H1 (cell line): ENCODE data around the gene AMT. TPM values are rescaled to one million over a fixed set of nuclear protein-coding genes. Genes with fewer than 3 reads are reported as not detected.

Source experiments
- CTCF ChIA-PET: fragments of 300-600 bp; sonication (Branson Sonifier 250); formaldehyde crosslinking; loops from one replicate; lab custom pipeline; 2021; ENCODE audit not compliant: partially characterized antibody; lab: Charles Lee
- POLR2A ChIA-PET: fragments of 300-600 bp; sonication (Branson Sonifier 250); formaldehyde crosslinking; loops from one replicate; lab custom pipeline; 2021; ENCODE audit warnings: inconsistent platforms; ENCODE audit not compliant: partially characterized antibody; lab: Charles Lee
- DNase-seq, 2 experiments: peaks; one replicate each; pipeline versions ENCODE4 v3.0.0 to v3.0.0-alpha.2; 2010 to 2022; ENCODE audit warnings: low spot score in 2 of 2, low read depth in 1 of 2, mixed read lengths in 1 of 2
- FAIRE-seq: peaks from 2 replicates; lab custom pipeline; 2011; peaks lifted over from hg19 to GRCh38; lab: Jason Lieb, UNC
- H2AFZ ChIP-seq: 2 replicates; pipeline ENCODE4 v1.8.1; 2012; ENCODE audit warnings: low read length, inconsistent platforms
- H2AK5ac ChIP-seq: 2 replicates; pipeline ENCODE4 v1.6.1; 2013; ENCODE audit warnings: low read depth, low read length
- H2BK120ac ChIP-seq: replicated peaks from 2 replicates; pipeline ENCODE3; 2013; ENCODE audit warnings: low read depth, low read length, inconsistent platforms
- H2BK12ac ChIP-seq: 2 replicates; pipeline ENCODE4 v1.6.1; 2013; ENCODE audit warnings: low read depth, low read length
- H2BK15ac ChIP-seq: 2 replicates; pipeline ENCODE4 v1.6.1; 2013; ENCODE audit warnings: low read length
- H2BK20ac ChIP-seq: 2 replicates; pipeline ENCODE4 v1.6.1; 2013; ENCODE audit warnings: low read length
- H2BK5ac ChIP-seq: 2 replicates; pipeline ENCODE4 v1.6.1; 2013; ENCODE audit warnings: low read depth, low read length
- H3K14ac ChIP-seq: 2 replicates; pipeline ENCODE4 v1.6.1; 2013; ENCODE audit warnings: inconsistent platforms; ENCODE audit not compliant: insufficient read length
- H3K18ac ChIP-seq: 2 replicates; pipeline ENCODE4 v1.6.1; 2013; ENCODE audit warnings: low read length; ENCODE audit errors: extremely low read depth
- H3K23ac ChIP-seq: 2 replicates; pipeline ENCODE4 v1.6.1; 2013; ENCODE audit warnings: inconsistent platforms; ENCODE audit not compliant: insufficient read length
- H3K23me2 ChIP-seq: 2 replicates; pipeline ENCODE4 v1.6.1; 2013; ENCODE audit warnings: low read depth, low read length
- H3K27ac ChIP-seq: 2 replicates; pipeline ENCODE4 v1.6.1; 2011; ENCODE audit warnings: low read depth, low read length, inconsistent platforms
- H3K27me3 ChIP-seq, 4 experiments: replicated peaks in 1 of 4; 1 replicate in 1 of 4; 2 replicates in 3 of 4; pipeline versions ENCODE4 v1.6.1 to v1.8.1; 2011 to 2013; ENCODE audit warnings: low read length in 3 of 4, mild to moderate bottlenecking in 3 of 4, inconsistent platforms in 2 of 4, mixed read lengths in 2 of 4, moderate library complexity in 1 of 4; ENCODE audit not compliant: control insufficient read depth in 3 of 4, insufficient read depth in 3 of 4; ENCODE audit errors: extremely low read depth in 1 of 4
- H3K36me3 ChIP-seq, 4 experiments: 2 replicates each; pipeline versions ENCODE4 v1.6.1 to v1.8.1; 2011 to 2013; ENCODE audit warnings: mild to moderate bottlenecking in 4 of 4, low read length in 3 of 4, moderate library complexity in 2 of 4, control low read depth in 1 of 4, inconsistent platforms in 1 of 4; ENCODE audit not compliant: insufficient read depth in 4 of 4, control insufficient read depth in 2 of 4
- H3K4ac ChIP-seq: replicated peaks from 2 replicates; pipeline ENCODE3; 2013; ENCODE audit warnings: low read length, low read depth, mixed read lengths, inconsistent platforms; ENCODE audit not compliant: insufficient read length
- H3K4me1 ChIP-seq, 4 experiments: replicated peaks in 1 of 4; 1 replicate in 1 of 4; 2 replicates in 3 of 4; pipeline versions ENCODE4 v1.6.1 to v1.8.1; 2011 to 2013; ENCODE audit warnings: low read length in 3 of 4, inconsistent platforms in 2 of 4, mixed read lengths in 1 of 4; ENCODE audit not compliant: insufficient read depth in 4 of 4, control insufficient read depth in 3 of 4
- H3K4me2 ChIP-seq, 2 experiments: 2 replicates each; pipeline versions ENCODE4 v1.6.1 to v1.8.1; 2011 to 2013; ENCODE audit warnings: low read depth in 2 of 2, low read length in 2 of 2, control low read depth in 1 of 2, inconsistent platforms in 1 of 2, mild to moderate bottlenecking in 1 of 2; ENCODE audit not compliant: insufficient read depth in 1 of 2
- H3K4me3 ChIP-seq, 4 experiments: fragments of 200-600, 300-600 bp in 1 of 4; sonication (generic), shearing (Covaris generic), sonication (Bioruptor Twin) in 1 of 4; 2 replicates each; pipeline versions ENCODE4 v1.5.1 to v1.8.1; 2011 to 2016; ENCODE audit warnings: low read length in 4 of 4, low read depth in 3 of 4, control low read depth in 2 of 4, inconsistent platforms in 2 of 4, mild to moderate bottlenecking in 2 of 4, mixed read lengths in 1 of 4, moderate library complexity in 1 of 4; ENCODE audit not compliant: insufficient read depth in 2 of 4; ENCODE audit errors: extremely low read depth in 1 of 4
- H3K56ac ChIP-seq: replicated peaks from 2 replicates; pipeline ENCODE3; 2013; ENCODE audit warnings: low read depth, mild to moderate bottlenecking, mixed read lengths, low read length, inconsistent platforms; ENCODE audit not compliant: insufficient read length
- H3K79me1 ChIP-seq: 2 replicates; pipeline ENCODE4 v1.6.1; 2013; ENCODE audit warnings: low read depth, low read length, control low read depth
- H3K79me2 ChIP-seq, 2 experiments: 2 replicates each; pipeline versions ENCODE4 v1.6.1 to v1.8.1; 2012 to 2013; ENCODE audit warnings: low read length in 2 of 2, mild to moderate bottlenecking in 2 of 2, inconsistent platforms in 1 of 2; ENCODE audit not compliant: insufficient read depth in 2 of 2, control insufficient read depth in 1 of 2
- H3K9ac ChIP-seq, 4 experiments: replicated peaks in 1 of 4; 1 replicate in 1 of 4; 2 replicates in 3 of 4; pipeline versions ENCODE4 v1.6.1 to v1.8.1; 2011 to 2013; ENCODE audit warnings: low read depth in 3 of 4, low read length in 3 of 4, control low read depth in 2 of 4, mild to moderate bottlenecking in 2 of 4, moderate library complexity in 2 of 4, inconsistent platforms in 1 of 4; ENCODE audit errors: extremely low read depth in 1 of 4
- H3K9me3 ChIP-seq, 2 experiments: 2 replicates each; pipeline versions ENCODE4 v1.6.1 to v1.8.1; 2012 to 2013; ENCODE audit warnings: mild to moderate bottlenecking in 2 of 2, moderate library complexity in 2 of 2, control low read depth in 1 of 2, inconsistent platforms in 1 of 2, low read depth in 1 of 2, low read length in 1 of 2, mixed read lengths in 1 of 2; ENCODE audit not compliant: insufficient read depth in 2 of 2
- H4K20me1 ChIP-seq, 2 experiments: replicated peaks in 1 of 2; 2 replicates each; pipeline versions ENCODE3 to v1.8.1; 2011 to 2013; ENCODE audit warnings: inconsistent platforms in 2 of 2, low read length in 2 of 2, mild to moderate bottlenecking in 1 of 2; ENCODE audit not compliant: insufficient read depth in 2 of 2, control insufficient read depth in 1 of 2
- H4K5ac ChIP-seq: 2 replicates; pipeline ENCODE4 v1.6.1; 2013; ENCODE audit warnings: low read length, low read depth, mixed read lengths, inconsistent platforms; ENCODE audit not compliant: insufficient read length
- H4K8ac ChIP-seq: 2 replicates; pipeline ENCODE4 v1.8.0; 2013; ENCODE audit warnings: mild to moderate bottlenecking, moderate library complexity, low read length, inconsistent platforms; ENCODE audit not compliant: insufficient read depth; ENCODE audit errors: extremely low read depth
- H4K91ac ChIP-seq: replicated peaks from 2 replicates; pipeline ENCODE3; 2013; ENCODE audit warnings: low read length, mixed read lengths, inconsistent platforms; ENCODE audit not compliant: insufficient read length
- BCL11A ChIP-seq, 2 experiments: IDR thresholded peaks; one replicate each; pipeline ENCODE4 v1.6.1; 2011; ENCODE audit warnings: low read depth in 2 of 2, low read length in 2 of 2, mild to moderate bottlenecking in 2 of 2
- CEBPB ChIP-seq: IDR thresholded peaks from 2 replicates; pipeline ENCODE4 v1.6.1; 2012; ENCODE audit warnings: low read depth, low read length
- CHD1 ChIP-seq: IDR thresholded peaks from 2 replicates; pipeline ENCODE4 v1.6.1; 2012; ENCODE audit warnings: low read depth, low read length, improper control_type of control experiment
- EZH2 ChIP-seq: fragments of 200-600 bp; sonication (generic); IDR thresholded peaks from 2 replicates; pipeline ENCODE4 v1.7.1; 2012; ENCODE audit warnings: low read depth, mild to moderate bottlenecking, moderate library complexity, low read length, inconsistent platforms; ENCODE audit not compliant: severe bottlenecking
- MAFK ChIP-seq: IDR thresholded peaks from 2 replicates; pipeline ENCODE4 v1.6.1; 2012; ENCODE audit warnings: low read depth, mild to moderate bottlenecking, improper control_type of control experiment, low read length
- PHF8 ChIP-seq: fragments of 200-600 bp; sonication (generic); conservative IDR thresholded peaks from 2 replicates; pipeline ENCODE4 v1.7.1; 2012; ENCODE audit warnings: low read depth, mild to moderate bottlenecking, inconsistent platforms, low read length, moderate library complexity
- RBBP5 ChIP-seq: IDR thresholded peaks from 2 replicates; pipeline ENCODE4 v1.7.1; 2012; ENCODE audit warnings: low read depth, mild to moderate bottlenecking, inconsistent platforms, low read length, moderate library complexity, borderline replicate concordance
- RXRA ChIP-seq: IDR thresholded peaks from 2 replicates; pipeline ENCODE4 v1.6.1; 2011; ENCODE audit warnings: low read depth, mild to moderate bottlenecking, low read length, moderate library complexity; ENCODE audit not compliant: insufficient read depth
- SIX5 ChIP-seq: IDR thresholded peaks from 2 replicates; pipeline ENCODE4 v1.6.1; 2011; ENCODE audit warnings: mild to moderate bottlenecking, low read depth, low read length
- TAF7 ChIP-seq: optimal IDR thresholded peaks from 2 replicates; pipeline ENCODE3; 2011; ENCODE audit warnings: low read depth, mild to moderate bottlenecking, inconsistent platforms, low read length, moderate library complexity, borderline replicate concordance
- TEAD4 ChIP-seq: IDR thresholded peaks from 2 replicates; pipeline ENCODE4 v1.6.1; 2012; ENCODE audit warnings: low read depth, low read length, inconsistent platforms, mixed read lengths
- ZNF274 ChIP-seq: IDR thresholded peaks from 2 replicates; pipeline ENCODE4 v1.7.0; 2012; ENCODE audit warnings: low read length, borderline replicate concordance; ENCODE audit errors: extremely low read depth
- WGBS, 2 experiments: shearing (Covaris generic) in 1 of 2; methylation state at CpG; one replicate each; pipeline versions ENCODE4 v1.1.6 to v1.1.7; 2013 to 2015; ENCODE audit warnings: low lambda C conversion rate in 2 of 2, mixed read lengths in 2 of 2, inconsistent platforms in 1 of 2, low coverage in 1 of 2, missing lambda C conversion rate in 1 of 2; ENCODE audit not compliant: insufficient replicate concordance in 2 of 2, insufficient coverage in 1 of 2, insufficient read length in 1 of 2; ENCODE audit errors: extremely low coverage in 1 of 2, missing lambda C conversion rate in 1 of 2; 5-methylcytosine and 5-hydroxymethylcytosine counted together
- polyA plus RNA-seq, 7 experiments: library from polyadenylated mRNA; depleted of rRNA in 3 of 7; stranded (reverse) in 5 of 7; unstranded in 2 of 7; fragments of >200 nt in 5 of 7; fragments of 200-250 nt in 2 of 7; gene quantifications; 1 replicate in 5 of 7; 2 replicates in 1 of 7; 4 replicates in 1 of 7; pipeline versions ENCODE4 v1.2.1 to v1.2.3, GENCODE V29; 2011 to 2013; ENCODE audit warnings: missing spikeins in 2 of 7, mixed read lengths in 2 of 7
- total RNA-seq: library from RNA; stranded (reverse); fragmentation: NEBNext Ultra II Directional; extraction: Animal tissue kit (Norgen Biotek cat#: 25700); gene quantifications from 2 replicates; pipeline ENCODE4 v1.2.1, GENCODE V29; 2021

AMT gene
- total and polyA plus RNA-seq, 2 of the 8 experiments (the other 6 are each of a cell fraction or from before 2014, with no cell fraction given) = 46.5 to 92.4 TPM

- CTCF ChIA-PET = interaction anchor here (0.7 to 3.9 kb wide), 20 partner anchors 10 to 284 kb away, joined by 3 to 20 read pairs (median 6); partner anchors contain the start of genes LAMB2, NICN1 and USP4
- peaks cover 0 to 2% of the 10 kb centered on the region in 2 experiments for H4K20me1 ChIP-seq
These were observed 6.2 kb downstream of the AMT start for GRCh38 chr3:49415931-49416601.

More at GRCh38 chr3:49415931-49416601, 6.2 kb downstream of the AMT start:
- 90% methylated on average over 4 of the region's 4 CpGs; no CpG with 5 or more reads in 1 of the 2 experiments for WGBS, 2 experiments
- no peaks in the 10 kb centered on the region for H3K9me3 ChIP-seq
- no peak overlapping the region for H2AK5ac ChIP-seq
- H3K14ac ChIP-seq = no peak overlapping the region
- H2BK15ac ChIP-seq = no peak overlapping the region
- H3K4me3 ChIP-seq = no peak overlapping the region
- H2AFZ ChIP-seq = no peak overlapping the region
- DNase-seq (no peak), FAIRE-seq (no peak)
- TF ChIP-seq EZH2 (no peak), MAFK (no peak), SIX5 (no peak), TEAD4 (no peak), TAF7 (no peak), ZNF274 (no peak), BCL11A (IDR thresholded peaks at IDR 0.05; ENCODE audit: low read depth in 2 of 2, low read length in 2 of 2) (no peak), RXRA (no peak), CEBPB (no peak), PHF8 (no peak), CHD1 (no peak), RBBP5 (no peak)
- no peak overlapping the region for H4K91ac ChIP-seq
- peaks cover 7% of the 10 kb centered on the region for H3K79me1 ChIP-seq
- H3K4me1 ChIP-seq = peaks cover 3 to 8% (median 5%) of the 10 kb centered on the region in 4 experiments; a peak in 6 of 7 replicates
- H3K36me3 ChIP-seq = peaks cover 0 to 8% (median 4%) of the 10 kb centered on the region in 4 experiments; a peak in 2 of 8 replicates
- H3K23me2 ChIP-seq = peaks cover 11% of the 10 kb centered on the region
- H3K79me2 ChIP-seq = peaks cover 2 to 3% of the 10 kb centered on the region in 2 experiments; a peak in 3 of 4 replicates
- no peak overlapping the region for H3K56ac ChIP-seq
- H3K23ac ChIP-seq = no peak overlapping the region
- no peak overlapping the region for H4K8ac ChIP-seq
- no peak overlapping the region for H2BK5ac ChIP-seq
- no peak overlapping the region for H3K4me2 ChIP-seq
- H2BK12ac ChIP-seq = no peak overlapping the region
- no peak overlapping the region for H3K27ac ChIP-seq
- no peak overlapping the region for H4K5ac ChIP-seq
- no peak overlapping the region for H3K9ac ChIP-seq
- no peak overlapping the region for H3K4ac ChIP-seq
- H3K27me3 ChIP-seq = no peaks in the 10 kb centered on the region
- POLR2A ChIA-PET = interaction anchor here (0.6 to 3.8 kb wide), 11 partner anchors 7 to 73 kb away, joined by 3 to 26 read pairs (median 5); partner anchors contain the start of genes DAG1 and NICN1
- H2BK20ac ChIP-seq = no peak overlapping the region
- no peak overlapping the region for H2BK120ac ChIP-seq
- no peak overlapping the region for H3K18ac ChIP-seq
